RPMI8226 (cell line): ENCODE measurements around the gene AP2M1.

ENCODE experiments used
- DNase-seq: peaks from one replicate; pipeline ENCODE4 v3.0.0-alpha.2; 2015

Gene AP2M1

GRCh38 chr3:184183679-184184078, 9.0 kb downstream of the AP2M1 start:
- no peak for DNase-seq

GRCh38 chr3:184184546-184185230, 10.0 kb downstream of the AP2M1 start:
- no peak for DNase-seq

GRCh38 chr3:184185461-184186183, 11.0 kb downstream of the AP2M1 start:
- peak; percentile 100 for DNase-seq

GRCh38 chr3:184186184-184186901, 11.7 kb downstream of the AP2M1 start, which contains the start of gene ABCF3:
ABCF3 (plus strand) TSS chr3:184186199; CDS start chr3:184186208, 9 bp downstream.
- no peak for DNase-seq

- no peak for DNase-seq
These were observed 12.2 kb downstream of the AP2M1 start for GRCh38 chr3:184186902-184187207.

- no peak for DNase-seq
These were observed 13.4 kb downstream of the AP2M1 start for GRCh38 chr3:184188080-184188479.

GRCh38 chr3:184189421-184189820, 14.8 kb downstream of the AP2M1 start:
- DNase-seq: no peak

- no peak for DNase-seq
These were observed 18.2 kb downstream of the AP2M1 start for GRCh38 chr3:184192889-184193288.

- DNase-seq: no peak
These were observed 19.4 kb downstream of the AP2M1 start for GRCh38 chr3:184193991-184194539.

- DNase-seq: no peak
These were observed 21.9 kb downstream of the AP2M1 start for GRCh38 chr3:184196536-184196935.

GRCh38 chr3:184198509-184198908, 23.9 kb downstream of the AP2M1 start:
- no peak for DNase-seq

GRCh38 chr3:184200825-184201224, 26.2 kb downstream of the AP2M1 start:
- DNase-seq: no peak

GRCh38 chr3:184203526-184203925, 28.9 kb downstream of the AP2M1 start:
- peak; percentile 51 for DNase-seq

- no peak for DNase-seq
These were observed 34.7 kb downstream of the AP2M1 start for GRCh38 chr3:184209146-184209923.

GRCh38 chr3:184211297-184211696, 36.6 kb downstream of the AP2M1 start:
- no peak for DNase-seq

- DNase-seq: no peak
These were observed 37.1 kb downstream of the AP2M1 start for GRCh38 chr3:184211718-184212117.

GRCh38 chr3:184218814-184219213, 44.2 kb downstream of the AP2M1 start:
- DNase-seq: peak; percentile 40

GRCh38 chr3:184222521-184222920, 47.9 kb downstream of the AP2M1 start:
- DNase-seq: no peak

- DNase-seq: no peak
These were observed 49.3 kb downstream of the AP2M1 start for GRCh38 chr3:184223946-184224345.

- peak; percentile 63 for DNase-seq
These were observed 52.9 kb downstream of the AP2M1 start for GRCh38 chr3:184227481-184227935.

GRCh38 chr3:184228376-184229137, 53.9 kb downstream of the AP2M1 start:
- DNase-seq: no peak
